Posterior cingulate gyrus (tissue), 11 donors: Measurements from ENCODE around the gene OR6C1.
A peak's percentile ranks its signal among the peaks of the same experiment; 100 is the strongest.
"Not testable (repeated sequence)": the region's sequence is repeated elsewhere in the genome, so short reads cannot be mapped to it uniquely, and the experiment has no call there.

Experiments
- DNase-seq, 10 donors: peaks; one replicate each; pipeline versions ENCODE4 v3.0.0 to v3.0.0-alpha.2; 2020 to 2021; ENCODE audit warnings: mixed read lengths in 3 of 10
- intact Hi-C: fragments of 100-400 bp; cut with DNase I; formaldehyde crosslinking; loops from one replicate; pipeline ENCODE4 v1.15.1; 2023

Gene OR6C1

GRCh38 chr12:55314043-55314442 is at the start of gene OR6C1:
Gene OR6C1, plus strand, starts transcription at chr12:55314343. Its CDS starts 6,257 bp downstream, at chr12:55320600.
- no peak for DNase-seq
- intact Hi-C loops, result no loop called here

- DNase-seq, result no peak
Observed at GRCh38 chr12:55280991-55281390, 33.2 kb upstream of the OR6C1 start.

GRCh38 chr12:55289999-55290398 is 24.1 kb upstream of the OR6C1 start:
- DNase-seq, result no peak
- intact Hi-C loops, result no loop called here

More at GRCh38 chr12:55280991-55281390, 33.2 kb upstream of the OR6C1 start:
- intact Hi-C loops, result no loop called here

GRCh38 chr12:55296469-55296868 is 17.7 kb upstream of the OR6C1 start, which contains the start of gene OR6C6:
Gene OR6C6, minus strand, starts transcription at chr12:55296569. Its CDS starts 1,337 bp downstream, at chr12:55295232.
- intact Hi-C loops, result no loop called here
- DNase-seq, result no peak

GRCh38 chr12:55320201-55320600 is 6.1 kb downstream of the OR6C1 start:
- no peak for DNase-seq
- intact Hi-C loops, result no loop called here

GRCh38 chr12:55325801-55326200 is 11.7 kb downstream of the OR6C1 start:
- intact Hi-C loops, result not testable (repeated sequence)
- peak in 1 of 10 donors; percentile 70 for DNase-seq

GRCh38 chr12:55330446-55330845 is 16.3 kb downstream of the OR6C1 start, which contains the start of gene OR6C3:
Gene OR6C3, plus strand, starts transcription at chr12:55330746. Its CDS starts 955 bp downstream, at chr12:55331701.
- no peak for DNase-seq
- intact Hi-C loops, result no loop called here

- peak in 1 of 10 donors; percentile 57 for DNase-seq
- intact Hi-C loops, result no loop called here
Observed at GRCh38 chr12:55336002-55336401, 21.9 kb downstream of the OR6C1 start.

- DNase-seq, intact Hi-C loops: not testable (repeated sequence)
Observed at GRCh38 chr12:55355338-55355737, 41.2 kb downstream of the OR6C1 start.

- intact Hi-C loops, result no loop called here
- no peak for DNase-seq
Observed at GRCh38 chr12:55362675-55363074, 48.5 kb downstream of the OR6C1 start, which contains the start of gene OR6C75. Gene OR6C75, plus strand, starts transcription at chr12:55362975. Its CDS starts 2,136 bp downstream, at chr12:55365111.

- intact Hi-C loops, result no loop called here
- DNase-seq, result no peak
Observed at GRCh38 chr12:55365086-55365485, 50.9 kb downstream of the OR6C1 start.
